Neural progenitor cell (in vitro differentiated cells): ENCODE data around the gene CATSPERZ. TPM values are rescaled to one million over a fixed set of nuclear protein-coding genes. Genes with fewer than 3 reads are reported as not detected.

Source experiments
- DNase-seq: peaks from one replicate; pipeline ENCODE4 v3.0.0-alpha.2; 2016; ENCODE audit warnings: low spot score
- H2AFZ ChIP-seq: fragments of 200-600 bp; sonication (generic); replicated peaks from 2 replicates; pipeline ENCODE4 v1.6.1; 2016; ENCODE audit warnings: antibody characterized with exemption
- H3F3A ChIP-seq: fragments of 200-600 bp; sonication (generic); 2 replicates; pipeline ENCODE4 v1.6.1; 2016; ENCODE audit warnings: antibody characterized with exemption, low read depth
- H3K27ac ChIP-seq: fragments of 200-600 bp; sonication (generic); 2 replicates; pipeline ENCODE4 v1.5.1; 2016; ENCODE audit warnings: mild to moderate bottlenecking
- H3K27me3 ChIP-seq: fragments of 200-600 bp; sonication (generic); 2 replicates; pipeline ENCODE4 v1.6.1; 2016; ENCODE audit warnings: mild to moderate bottlenecking, moderate library complexity
- H3K36me3 ChIP-seq: fragments of 200-600 bp; sonication (generic); 2 replicates; pipeline ENCODE4 v1.5.1; 2016
- H3K4me1 ChIP-seq: fragments of 200-600 bp; sonication (generic); 2 replicates; pipeline ENCODE4 v1.6.1; 2016; ENCODE audit warnings: mixed run types
- H3K4me2 ChIP-seq: fragments of 200-600 bp; sonication (generic); 2 replicates; pipeline ENCODE4 v1.6.1; 2016
- H3K4me3 ChIP-seq: fragments of 200-600 bp; sonication (generic); 2 replicates; pipeline ENCODE4 v1.5.1; 2016
- H3K79me2 ChIP-seq: fragments of 200-600 bp; sonication (generic); 2 replicates; pipeline ENCODE4 v1.6.1; 2016; ENCODE audit warnings: low read depth
- H3K9ac ChIP-seq: fragments of 200-600 bp; sonication (generic); 2 replicates; pipeline ENCODE4 v1.6.1; 2016
- H3K9me3 ChIP-seq: fragments of 200-600 bp; sonication (generic); 2 replicates; pipeline ENCODE4 v1.5.1; 2016; ENCODE audit warnings: low read depth
- H4K20me1 ChIP-seq: fragments of 200-600 bp; sonication (generic); 2 replicates; pipeline ENCODE4 v1.6.1; 2016; ENCODE audit warnings: low read depth
- H3K27ac Mint-ChIP-seq: 3 replicates; pipeline ENCODE4 v1.8.0; 2021; ENCODE audit warnings: mixed read lengths
- H3K27me3 Mint-ChIP-seq: 2 replicates; pipeline ENCODE4 v1.8.0; 2022; ENCODE audit warnings: low read depth, mild to moderate bottlenecking, inconsistent platforms, moderate library complexity, mixed read lengths; ENCODE audit not compliant: insufficient read depth
- H3K36me3 Mint-ChIP-seq: 3 replicates; pipeline ENCODE4 v1.8.0; 2021; ENCODE audit warnings: mixed read lengths
- H3K4me1 Mint-ChIP-seq: 3 replicates; pipeline ENCODE4 v1.8.0; 2021; ENCODE audit warnings: mixed read lengths
- H3K4me3 Mint-ChIP-seq: 3 replicates; pipeline ENCODE4 v1.8.0; 2021; ENCODE audit warnings: mild to moderate bottlenecking, moderate library complexity, mixed read lengths
- H3K9me3 Mint-ChIP-seq: 3 replicates; pipeline ENCODE4 v1.8.0; 2020; ENCODE audit warnings: mixed read lengths
- EZH2 ChIP-seq: fragments of 200-600 bp; sonication (generic); IDR thresholded peaks from 2 replicates; pipeline ENCODE4 v1.6.1; 2017; ENCODE audit warnings: antibody characterized with exemption, mild to moderate bottlenecking, moderate library complexity
- EZH2phosphoT487 ChIP-seq: fragments of 200-600 bp; sonication (generic); IDR thresholded peaks from 2 replicates; pipeline ENCODE4 v1.6.1; 2017; ENCODE audit warnings: antibody characterized with exemption
- total RNA-seq: library from RNA; depleted of rRNA; stranded (reverse); fragments of >200 nt; gene quantifications from 2 replicates; pipeline ENCODE4 v1.2.3, GENCODE V29; 2015; ENCODE audit warnings: low replicate concordance
- TF ChIP-seq, protein P1 (sequence below): fragments of 200-600 bp; sonication (generic); IDR thresholded peaks from 2 replicates; pipeline ENCODE4 v1.5.1; 2017; ENCODE audit warnings: antibody characterized with exemption, mild to moderate bottlenecking

CATSPERZ gene
- total RNA-seq, 1 donor from 2014 or later = not detected

DNA sequence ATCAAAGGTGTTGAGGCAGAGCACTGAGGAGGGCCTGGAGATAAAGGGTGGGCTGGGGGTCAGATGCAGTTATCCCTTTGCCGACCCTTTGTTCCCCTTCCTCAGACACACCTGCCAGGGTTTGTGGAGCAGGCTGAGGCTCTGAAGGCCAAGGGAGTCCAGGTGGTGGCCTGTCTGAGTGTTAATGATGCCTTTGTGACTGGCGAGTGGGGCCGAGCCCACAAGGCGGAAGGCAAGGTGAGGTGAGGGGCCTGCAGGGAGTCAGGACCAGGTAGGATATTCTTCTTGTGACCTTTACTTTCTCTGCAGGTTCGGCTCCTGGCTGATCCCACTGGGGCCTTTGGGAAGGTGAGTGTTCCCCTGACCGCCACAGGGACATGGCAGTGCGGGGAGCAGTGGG, 20.4 kb downstream of the CATSPERZ start:
- DNase-seq = no peak
- peaks cover 8% of the 10 kb centered on the region for H3K27me3 Mint-ChIP-seq
- H3K36me3 Mint-ChIP-seq = peaks cover 10% of the 10 kb centered on the region
- Histone ChIP-seq H3K79me2 (peaks cover 26% of the 10 kb centered on the region), H3K27ac (no peak overlapping the region), H3K4me1 (peaks cover 12% of the 10 kb centered on the region), H3K27me3 (no peaks in the 10 kb centered on the region), H3K4me3 (no peak overlapping the region), H3K4me2 (no peak overlapping the region), H3K36me3 (no peaks in the 10 kb centered on the region), H3K9ac (no peak overlapping the region), H2AFZ (no peak overlapping the region), H4K20me1 (peaks cover 12% of the 10 kb centered on the region), H3F3A (peaks cover 23% of the 10 kb centered on the region), H3K9me3 (no peaks in the 10 kb centered on the region)
- H3K9me3 Mint-ChIP-seq = no peaks in the 10 kb centered on the region
- TF ChIP-seq, protein P1, sequence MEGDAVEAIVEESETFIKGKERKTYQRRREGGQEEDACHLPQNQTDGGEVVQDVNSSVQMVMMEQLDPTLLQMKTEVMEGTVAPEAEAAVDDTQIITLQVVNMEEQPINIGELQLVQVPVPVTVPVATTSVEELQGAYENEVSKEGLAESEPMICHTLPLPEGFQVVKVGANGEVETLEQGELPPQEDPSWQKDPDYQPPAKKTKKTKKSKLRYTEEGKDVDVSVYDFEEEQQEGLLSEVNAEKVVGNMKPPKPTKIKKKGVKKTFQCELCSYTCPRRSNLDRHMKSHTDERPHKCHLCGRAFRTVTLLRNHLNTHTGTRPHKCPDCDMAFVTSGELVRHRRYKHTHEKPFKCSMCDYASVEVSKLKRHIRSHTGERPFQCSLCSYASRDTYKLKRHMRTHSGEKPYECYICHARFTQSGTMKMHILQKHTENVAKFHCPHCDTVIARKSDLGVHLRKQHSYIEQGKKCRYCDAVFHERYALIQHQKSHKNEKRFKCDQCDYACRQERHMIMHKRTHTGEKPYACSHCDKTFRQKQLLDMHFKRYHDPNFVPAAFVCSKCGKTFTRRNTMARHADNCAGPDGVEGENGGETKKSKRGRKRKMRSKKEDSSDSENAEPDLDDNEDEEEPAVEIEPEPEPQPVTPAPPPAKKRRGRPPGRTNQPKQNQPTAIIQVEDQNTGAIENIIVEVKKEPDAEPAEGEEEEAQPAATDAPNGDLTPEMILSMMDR = no peak
- TF ChIP-seq EZH2phosphoT487 (no peak), EZH2 (no peak)
- H3K4me3 Mint-ChIP-seq = peak overlapping the region; percentile 66
- peaks cover 15% of the 10 kb centered on the region for H3K4me1 Mint-ChIP-seq
- H3K27ac Mint-ChIP-seq = no peak overlapping the region

DNA sequence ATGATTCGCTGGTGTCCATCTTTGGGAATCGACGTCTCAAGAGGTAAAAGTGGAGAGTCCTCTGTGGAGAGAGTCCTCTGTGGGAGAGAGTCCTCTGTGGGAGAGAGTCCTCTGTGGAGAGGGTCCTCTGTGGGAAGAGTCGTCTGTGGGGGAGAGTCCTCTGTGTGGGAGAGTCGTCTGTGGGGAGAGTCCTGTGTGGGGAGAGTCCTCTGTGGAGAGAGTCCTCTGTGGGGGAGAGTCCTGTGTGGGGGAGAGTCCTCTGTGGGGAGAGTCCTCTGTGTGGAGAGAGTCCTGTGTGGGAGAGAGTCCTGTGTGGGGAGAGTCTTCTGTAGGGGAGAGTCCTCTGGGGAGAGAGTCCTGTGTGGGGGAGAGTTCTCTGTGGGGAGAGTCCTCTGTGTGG, 20.9 kb downstream of the CATSPERZ start:
- H3K4me3 ChIP-seq = no peak overlapping the region
- peaks cover 8% of the 10 kb centered on the region for H3K27me3 Mint-ChIP-seq
- peaks cover 10% of the 10 kb centered on the region for H4K20me1 ChIP-seq

DNA sequence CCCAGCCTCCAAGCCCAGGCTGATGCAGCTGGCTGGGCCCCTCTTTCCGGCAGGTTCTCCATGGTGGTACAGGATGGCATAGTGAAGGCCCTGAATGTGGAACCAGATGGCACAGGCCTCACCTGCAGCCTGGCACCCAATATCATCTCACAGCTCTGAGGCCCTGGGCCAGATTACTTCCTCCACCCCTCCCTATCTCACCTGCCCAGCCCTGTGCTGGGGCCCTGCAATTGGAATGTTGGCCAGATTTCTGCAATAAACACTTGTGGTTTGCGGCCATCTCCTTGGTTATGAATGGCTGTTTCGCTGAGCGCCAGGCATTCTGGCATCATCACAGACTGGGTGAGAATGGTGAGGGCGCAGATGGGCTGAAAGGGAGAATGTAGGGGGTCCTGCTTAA, 21.4 kb downstream of the CATSPERZ start:
- Mint-ChIP-seq H3K36me3 (peaks cover 10% of the 10 kb centered on the region), H3K27ac (no peak overlapping the region), H3K4me3 (no peak overlapping the region), H3K27me3 (peaks cover 8% of the 10 kb centered on the region), H3K9me3 (peaks cover 1% of the 10 kb centered on the region), H3K4me1 (peaks cover 12% of the 10 kb centered on the region)
- Histone ChIP-seq H3K27me3 (no peaks in the 10 kb centered on the region), H3K27ac (no peak overlapping the region), H3K4me1 (peaks cover 7% of the 10 kb centered on the region), H2AFZ (no peak overlapping the region), H3K4me3 (no peak overlapping the region), H3K4me2 (no peak overlapping the region), H3K9ac (no peak overlapping the region), H3F3A (peaks cover 16% of the 10 kb centered on the region), H3K9me3 (no peaks in the 10 kb centered on the region), H4K20me1 (peaks cover 5% of the 10 kb centered on the region), H3K79me2 (peaks cover 20% of the 10 kb centered on the region), H3K36me3 (no peaks in the 10 kb centered on the region)
- no peak for DNase-seq
- TF ChIP-seq EZH2 (no peak), EZH2phosphoT487 (no peak)
- TF ChIP-seq, protein P1 = no peak

More for the DNA sequence above, 20.9 kb downstream of the CATSPERZ start:
- H3K4me1 Mint-ChIP-seq = peaks cover 15% of the 10 kb centered on the region
- Histone ChIP-seq H3K4me2 (no peak overlapping the region), H3K27me3 (no peaks in the 10 kb centered on the region), H3K79me2 (peaks cover 25% of the 10 kb centered on the region), H3K36me3 (no peaks in the 10 kb centered on the region), H3K4me1 (peaks cover 12% of the 10 kb centered on the region), H2AFZ (no peak overlapping the region), H3K27ac (no peak overlapping the region), H3F3A (peaks cover 21% of the 10 kb centered on the region), H3K9me3 (no peaks in the 10 kb centered on the region), H3K9ac (no peak overlapping the region)
- H3K4me3 Mint-ChIP-seq = peak overlapping the region; percentile 72
- TF ChIP-seq EZH2phosphoT487 (no peak), EZH2 (no peak)
- TF ChIP-seq, protein P1 = no peak
- H3K27ac Mint-ChIP-seq = no peak overlapping the region
- no peaks in the 10 kb centered on the region for H3K9me3 Mint-ChIP-seq
- H3K36me3 Mint-ChIP-seq = peaks cover 10% of the 10 kb centered on the region
- DNase-seq = no peak
